Neural progenitor cell (in vitro differentiated cells): Measurements from ENCODE around the gene YBEY. TPM values are rescaled to one million over a fixed set of nuclear protein-coding genes. Genes with fewer than 3 reads are reported as not detected.

Experiments used
- DNase-seq: peaks from one replicate; pipeline ENCODE4 v3.0.0-alpha.2; 2016; ENCODE audit warnings: low spot score
- H2AFZ ChIP-seq: fragments of 200-600 bp; sonication (generic); replicated peaks from 2 replicates; pipeline ENCODE4 v1.6.1; 2016; ENCODE audit warnings: antibody characterized with exemption
- H3F3A ChIP-seq: fragments of 200-600 bp; sonication (generic); 2 replicates; pipeline ENCODE4 v1.6.1; 2016; ENCODE audit warnings: antibody characterized with exemption, low read depth
- H3K27ac ChIP-seq: fragments of 200-600 bp; sonication (generic); 2 replicates; pipeline ENCODE4 v1.5.1; 2016; ENCODE audit warnings: mild to moderate bottlenecking
- H3K27me3 ChIP-seq: fragments of 200-600 bp; sonication (generic); 2 replicates; pipeline ENCODE4 v1.6.1; 2016; ENCODE audit warnings: mild to moderate bottlenecking, moderate library complexity
- H3K36me3 ChIP-seq: fragments of 200-600 bp; sonication (generic); 2 replicates; pipeline ENCODE4 v1.5.1; 2016
- H3K4me1 ChIP-seq: fragments of 200-600 bp; sonication (generic); 2 replicates; pipeline ENCODE4 v1.6.1; 2016; ENCODE audit warnings: mixed run types
- H3K4me2 ChIP-seq: fragments of 200-600 bp; sonication (generic); 2 replicates; pipeline ENCODE4 v1.6.1; 2016
- H3K4me3 ChIP-seq: fragments of 200-600 bp; sonication (generic); 2 replicates; pipeline ENCODE4 v1.5.1; 2016
- H3K79me2 ChIP-seq: fragments of 200-600 bp; sonication (generic); 2 replicates; pipeline ENCODE4 v1.6.1; 2016; ENCODE audit warnings: low read depth
- H3K9ac ChIP-seq: fragments of 200-600 bp; sonication (generic); 2 replicates; pipeline ENCODE4 v1.6.1; 2016
- H3K9me3 ChIP-seq: fragments of 200-600 bp; sonication (generic); 2 replicates; pipeline ENCODE4 v1.5.1; 2016; ENCODE audit warnings: low read depth
- H4K20me1 ChIP-seq: fragments of 200-600 bp; sonication (generic); 2 replicates; pipeline ENCODE4 v1.6.1; 2016; ENCODE audit warnings: low read depth
- H3K27ac Mint-ChIP-seq: 3 replicates; pipeline ENCODE4 v1.8.0; 2021; ENCODE audit warnings: mixed read lengths
- H3K27me3 Mint-ChIP-seq: 2 replicates; pipeline ENCODE4 v1.8.0; 2022; ENCODE audit warnings: low read depth, mild to moderate bottlenecking, inconsistent platforms, moderate library complexity, mixed read lengths; ENCODE audit not compliant: insufficient read depth
- H3K36me3 Mint-ChIP-seq: 3 replicates; pipeline ENCODE4 v1.8.0; 2021; ENCODE audit warnings: mixed read lengths
- H3K4me1 Mint-ChIP-seq: 3 replicates; pipeline ENCODE4 v1.8.0; 2021; ENCODE audit warnings: mixed read lengths
- H3K4me3 Mint-ChIP-seq: 3 replicates; pipeline ENCODE4 v1.8.0; 2021; ENCODE audit warnings: mild to moderate bottlenecking, moderate library complexity, mixed read lengths
- H3K9me3 Mint-ChIP-seq: 3 replicates; pipeline ENCODE4 v1.8.0; 2020; ENCODE audit warnings: mixed read lengths
- EZH2 ChIP-seq: fragments of 200-600 bp; sonication (generic); IDR thresholded peaks from 2 replicates; pipeline ENCODE4 v1.6.1; 2017; ENCODE audit warnings: antibody characterized with exemption, mild to moderate bottlenecking, moderate library complexity
- EZH2phosphoT487 ChIP-seq: fragments of 200-600 bp; sonication (generic); IDR thresholded peaks from 2 replicates; pipeline ENCODE4 v1.6.1; 2017; ENCODE audit warnings: antibody characterized with exemption
- total RNA-seq: library from RNA; depleted of rRNA; stranded (reverse); fragments of >200 nt; gene quantifications from 2 replicates; pipeline ENCODE4 v1.2.3, GENCODE V29; 2015; ENCODE audit warnings: low replicate concordance
- TF ChIP-seq, protein P1 (sequence below): fragments of 200-600 bp; sonication (generic); IDR thresholded peaks from 2 replicates; pipeline ENCODE4 v1.5.1; 2017; ENCODE audit warnings: antibody characterized with exemption, mild to moderate bottlenecking

Gene YBEY
- total RNA-seq, 1 donor from 2014 or later, result 47.3 TPM

DNA sequence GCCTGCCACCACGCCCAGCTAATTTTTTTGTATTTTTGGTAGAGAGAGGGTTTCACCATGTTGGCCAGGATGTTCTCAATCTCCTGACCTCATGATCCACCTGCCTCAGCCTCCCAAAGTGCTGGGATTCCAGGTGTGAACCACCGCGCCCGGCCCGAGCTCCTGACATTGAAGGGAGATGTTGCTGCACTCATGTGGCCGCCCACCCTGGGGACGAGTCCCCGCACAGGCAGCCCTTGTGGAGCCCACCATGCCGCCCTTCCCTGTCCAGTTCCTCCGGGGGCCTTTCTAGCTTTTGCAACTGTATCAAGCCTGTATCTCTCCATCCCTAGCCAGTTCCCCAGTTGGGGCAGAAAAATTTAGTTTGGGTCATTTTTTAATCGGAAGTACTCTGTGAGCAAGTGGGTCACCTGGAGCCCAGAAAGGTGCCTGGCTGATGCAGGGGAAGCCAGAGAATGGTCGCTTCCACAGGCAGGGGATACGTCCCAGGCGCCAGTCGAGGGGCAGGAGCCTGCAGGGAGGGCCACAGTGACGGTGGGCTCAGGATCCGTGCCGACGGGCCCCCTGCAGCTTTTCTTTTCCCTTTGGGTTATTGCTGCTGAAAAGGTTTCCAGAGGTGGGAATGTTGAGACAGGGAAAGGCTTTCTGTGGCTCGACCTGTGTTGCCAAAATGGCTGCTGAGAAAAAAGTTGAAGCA lies 58.2 kb downstream of the YBEY start:
- Mint-ChIP-seq H3K27me3 (no peaks in the 10 kb centered on the region), H3K9me3 (no peaks in the 10 kb centered on the region), H3K4me1 (no peaks in the 10 kb centered on the region), H3K27ac (no peak overlapping the region), H3K4me3 (no peak overlapping the region), H3K36me3 (peaks cover 38% of the 10 kb centered on the region)
- no peak for TF ChIP-seq EZH2phosphoT487
- TF ChIP-seq, protein P1, sequence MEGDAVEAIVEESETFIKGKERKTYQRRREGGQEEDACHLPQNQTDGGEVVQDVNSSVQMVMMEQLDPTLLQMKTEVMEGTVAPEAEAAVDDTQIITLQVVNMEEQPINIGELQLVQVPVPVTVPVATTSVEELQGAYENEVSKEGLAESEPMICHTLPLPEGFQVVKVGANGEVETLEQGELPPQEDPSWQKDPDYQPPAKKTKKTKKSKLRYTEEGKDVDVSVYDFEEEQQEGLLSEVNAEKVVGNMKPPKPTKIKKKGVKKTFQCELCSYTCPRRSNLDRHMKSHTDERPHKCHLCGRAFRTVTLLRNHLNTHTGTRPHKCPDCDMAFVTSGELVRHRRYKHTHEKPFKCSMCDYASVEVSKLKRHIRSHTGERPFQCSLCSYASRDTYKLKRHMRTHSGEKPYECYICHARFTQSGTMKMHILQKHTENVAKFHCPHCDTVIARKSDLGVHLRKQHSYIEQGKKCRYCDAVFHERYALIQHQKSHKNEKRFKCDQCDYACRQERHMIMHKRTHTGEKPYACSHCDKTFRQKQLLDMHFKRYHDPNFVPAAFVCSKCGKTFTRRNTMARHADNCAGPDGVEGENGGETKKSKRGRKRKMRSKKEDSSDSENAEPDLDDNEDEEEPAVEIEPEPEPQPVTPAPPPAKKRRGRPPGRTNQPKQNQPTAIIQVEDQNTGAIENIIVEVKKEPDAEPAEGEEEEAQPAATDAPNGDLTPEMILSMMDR, result no peak
- TF ChIP-seq EZH2, result no peak
- peaks cover 47% of the 10 kb centered on the region for H3K79me2 ChIP-seq
- H2AFZ ChIP-seq, result no peak overlapping the region
- H3K4me2 ChIP-seq, result no peak overlapping the region
- H3K27me3 ChIP-seq, result no peaks in the 10 kb centered on the region
- no peaks in the 10 kb centered on the region for H4K20me1 ChIP-seq
- H3K9ac ChIP-seq, result no peak overlapping the region
- H3K36me3 ChIP-seq, result no peaks in the 10 kb centered on the region
- H3K4me3 ChIP-seq, result no peak overlapping the region
- H3K4me1 ChIP-seq, result no peaks in the 10 kb centered on the region
- DNase-seq, result no peak
- H3K9me3 ChIP-seq, result no peaks in the 10 kb centered on the region
- H3K27ac ChIP-seq, result no peak overlapping the region
- no peaks in the 10 kb centered on the region for H3F3A ChIP-seq

GRCh38 chr21:46345861-46346260 lies 59.7 kb downstream of the YBEY start:
- Histone ChIP-seq H3F3A (no peaks in the 10 kb centered on the region), H3K9ac (no peak overlapping the region), H4K20me1 (no peaks in the 10 kb centered on the region), H3K36me3 (no peaks in the 10 kb centered on the region), H3K79me2 (peaks cover 36% of the 10 kb centered on the region), H3K27me3 (no peaks in the 10 kb centered on the region), H2AFZ (no peak overlapping the region), H3K9me3 (no peaks in the 10 kb centered on the region), H3K4me3 (no peak overlapping the region), H3K27ac (no peak overlapping the region), H3K4me2 (no peak overlapping the region), H3K4me1 (no peaks in the 10 kb centered on the region)
- DNase-seq, result no peak
- TF ChIP-seq EZH2 (no peak), EZH2phosphoT487 (no peak)
- TF ChIP-seq, protein P1, result no peak
- Mint-ChIP-seq H3K9me3 (no peaks in the 10 kb centered on the region), H3K4me1 (no peaks in the 10 kb centered on the region), H3K4me3 (no peak overlapping the region), H3K27me3 (no peaks in the 10 kb centered on the region), H3K27ac (no peak overlapping the region), H3K36me3 (peaks cover 26% of the 10 kb centered on the region)

- H3K27ac Mint-ChIP-seq, result no peak overlapping the region
- Histone ChIP-seq H3K79me2 (peaks cover 29% of the 10 kb centered on the region), H3K9ac (no peak overlapping the region), H3K36me3 (no peaks in the 10 kb centered on the region), H2AFZ (no peak overlapping the region), H3K9me3 (no peaks in the 10 kb centered on the region), H3K27me3 (no peaks in the 10 kb centered on the region), H3K4me2 (no peak overlapping the region), H3K4me1 (no peaks in the 10 kb centered on the region), H3F3A (no peaks in the 10 kb centered on the region), H3K27ac (no peak overlapping the region), H3K4me3 (no peak overlapping the region), H4K20me1 (no peaks in the 10 kb centered on the region)
- H3K4me1 Mint-ChIP-seq, result no peaks in the 10 kb centered on the region
- H3K36me3 Mint-ChIP-seq, result peaks cover 23% of the 10 kb centered on the region
- H3K27me3 Mint-ChIP-seq, result no peaks in the 10 kb centered on the region
- no peak for DNase-seq
- TF ChIP-seq EZH2 (no peak), EZH2phosphoT487 (no peak)
- TF ChIP-seq, protein P1, result no peak
- no peak overlapping the region for H3K4me3 Mint-ChIP-seq
- H3K9me3 Mint-ChIP-seq, result no peaks in the 10 kb centered on the region
Measured at GRCh38 chr21:46346296-46347202, 60.4 kb downstream of the YBEY start.
